Activated effector memory CD4-positive, alpha-beta T cell treated with anti-CD3 and anti-CD28 coated beads, Interleukin-2, amount 50 U/mL, for 16 hours (primary cell): ENCODE results near the gene PJA1.
A peak's percentile ranks its signal among the peaks of the same experiment; 100 is the strongest.

Experiments used
- DNase-seq: peaks from one replicate; pipeline ENCODE4 v3.0.0-alpha.2; 2020

Gene PJA1

DNA sequence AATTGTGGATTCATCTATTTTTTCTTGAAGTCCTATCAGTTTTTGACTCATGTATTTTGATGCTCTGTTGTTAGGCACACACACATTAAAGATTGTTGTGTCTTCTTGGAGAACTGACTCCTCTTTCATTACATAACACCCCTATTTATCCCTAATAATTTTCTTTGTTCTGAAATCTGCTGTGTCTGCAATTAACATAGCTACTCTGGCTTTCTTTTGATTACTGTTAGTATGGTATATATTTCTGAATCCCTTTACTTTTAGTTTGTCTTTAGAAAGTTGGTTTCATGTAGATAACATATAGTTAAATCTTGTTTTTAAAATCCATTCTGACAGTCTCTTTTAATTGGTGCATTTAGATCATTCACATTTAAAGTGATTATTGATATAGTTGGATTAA lies 5.1 kb upstream of the PJA1 start:
- no peak for DNase-seq

DNA sequence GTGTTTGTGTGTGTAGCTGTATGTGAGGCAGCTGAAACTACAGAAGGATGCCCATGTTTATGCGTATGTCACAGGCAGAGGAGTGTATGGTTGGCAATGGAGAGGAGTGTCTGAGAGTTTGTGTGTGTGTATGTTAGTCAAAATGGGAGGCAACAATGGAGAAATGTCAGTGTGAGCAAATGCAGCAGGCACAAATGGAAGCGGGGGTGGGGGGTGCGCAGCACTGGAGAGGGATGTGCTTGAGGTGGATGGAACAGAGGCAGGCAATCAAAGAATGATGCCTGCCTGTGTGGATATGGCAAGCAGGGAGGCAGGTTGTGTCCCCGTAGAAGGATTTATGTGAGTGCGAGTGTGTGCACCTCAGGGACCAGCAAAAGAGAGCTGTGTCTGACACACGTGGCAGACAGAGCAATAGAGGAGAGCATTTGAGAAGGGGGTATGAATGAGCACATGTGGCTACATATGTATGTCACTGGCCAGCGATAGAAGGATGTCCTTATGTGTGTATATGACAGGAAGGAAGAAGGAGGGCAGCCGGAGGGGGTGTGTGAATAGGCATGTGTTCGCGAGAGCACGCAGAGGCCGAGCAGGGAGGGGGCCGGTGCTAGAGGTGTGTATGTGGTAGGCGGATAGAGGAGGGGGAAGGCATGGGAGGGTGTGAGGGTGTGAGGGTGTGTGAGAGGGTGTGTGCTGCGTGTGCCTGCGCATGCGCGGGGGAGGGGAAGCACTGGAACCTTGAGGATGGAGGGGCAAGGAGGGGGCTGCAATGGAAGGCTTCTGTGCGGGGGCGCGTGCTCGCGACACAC lies 1.1 kb downstream of the PJA1 start:
- DNase-seq: peak; percentile 78

DNA sequence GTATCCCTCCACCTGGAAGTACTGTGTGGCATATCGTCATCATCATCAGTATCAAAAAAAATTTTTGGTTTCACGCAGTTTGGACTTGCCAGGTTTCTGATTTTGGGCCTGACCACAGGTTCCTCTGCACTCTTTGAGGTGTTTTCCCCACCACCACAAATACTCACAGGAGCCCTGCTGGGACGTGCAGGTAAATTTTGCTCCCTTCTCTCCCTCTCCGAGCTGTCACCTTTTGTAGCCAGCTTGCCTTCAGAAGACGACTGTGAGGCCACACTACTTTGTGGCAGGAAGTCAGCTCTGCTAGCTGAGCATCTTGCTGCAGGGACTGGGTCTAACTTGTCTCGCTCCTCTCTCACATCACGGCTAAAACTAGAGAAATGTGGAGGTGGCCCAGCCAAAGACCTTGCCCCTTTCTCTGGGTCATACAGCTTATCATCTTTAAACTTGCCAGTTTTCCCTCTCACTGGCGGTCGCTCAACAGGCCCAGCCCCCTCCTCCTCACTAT lies 2.8 kb downstream of the PJA1 start:
- DNase-seq: no peak

DNA sequence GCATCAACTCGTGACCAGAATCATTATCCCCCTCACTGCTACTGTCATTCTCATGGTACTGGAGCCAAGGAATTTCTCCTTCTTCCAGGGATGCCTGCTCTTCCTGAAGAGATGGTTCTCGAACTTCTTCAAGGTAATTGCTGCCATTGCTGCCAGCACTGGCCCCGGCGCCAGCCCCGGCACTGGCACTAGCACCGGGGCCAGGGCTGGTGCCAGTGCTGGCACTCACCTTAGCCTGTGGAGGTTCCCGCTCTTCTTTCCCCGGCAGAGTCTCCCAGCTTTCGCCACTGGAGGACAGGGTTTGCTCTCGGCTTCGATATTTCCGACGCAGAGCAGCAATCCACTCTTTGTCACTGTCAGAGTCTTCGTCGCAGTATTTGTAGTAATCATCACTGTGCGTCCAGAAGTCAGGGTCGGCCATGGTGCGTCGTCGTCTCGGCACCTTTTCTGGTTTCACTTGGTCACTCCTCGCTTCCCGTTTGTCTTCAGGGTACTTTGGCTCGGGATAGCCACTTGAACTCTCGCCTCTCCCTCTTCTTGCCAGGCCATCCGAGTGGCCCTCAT lies 3.4 kb downstream of the PJA1 start:
- no peak for DNase-seq

DNA sequence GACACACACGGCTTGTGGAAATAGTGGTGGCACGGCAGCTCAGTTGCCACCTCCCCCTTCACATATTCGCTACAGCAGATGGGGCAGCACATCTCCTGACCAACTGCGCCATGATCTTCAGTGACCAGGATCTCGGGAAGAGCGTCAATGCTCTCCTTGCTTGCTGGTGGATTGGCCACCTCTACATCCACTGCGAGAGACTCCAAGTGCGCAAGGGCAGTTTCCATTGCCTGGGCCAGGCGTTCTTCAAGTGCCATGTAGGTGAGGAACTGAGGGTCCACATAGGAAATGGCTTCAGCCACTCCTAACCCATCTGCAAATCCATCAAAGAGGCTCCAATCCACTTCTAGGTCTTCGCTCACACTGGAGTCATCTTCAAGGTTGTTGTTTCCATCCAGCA lies 3.9 kb downstream of the PJA1 start:
- DNase-seq: no peak

DNA sequence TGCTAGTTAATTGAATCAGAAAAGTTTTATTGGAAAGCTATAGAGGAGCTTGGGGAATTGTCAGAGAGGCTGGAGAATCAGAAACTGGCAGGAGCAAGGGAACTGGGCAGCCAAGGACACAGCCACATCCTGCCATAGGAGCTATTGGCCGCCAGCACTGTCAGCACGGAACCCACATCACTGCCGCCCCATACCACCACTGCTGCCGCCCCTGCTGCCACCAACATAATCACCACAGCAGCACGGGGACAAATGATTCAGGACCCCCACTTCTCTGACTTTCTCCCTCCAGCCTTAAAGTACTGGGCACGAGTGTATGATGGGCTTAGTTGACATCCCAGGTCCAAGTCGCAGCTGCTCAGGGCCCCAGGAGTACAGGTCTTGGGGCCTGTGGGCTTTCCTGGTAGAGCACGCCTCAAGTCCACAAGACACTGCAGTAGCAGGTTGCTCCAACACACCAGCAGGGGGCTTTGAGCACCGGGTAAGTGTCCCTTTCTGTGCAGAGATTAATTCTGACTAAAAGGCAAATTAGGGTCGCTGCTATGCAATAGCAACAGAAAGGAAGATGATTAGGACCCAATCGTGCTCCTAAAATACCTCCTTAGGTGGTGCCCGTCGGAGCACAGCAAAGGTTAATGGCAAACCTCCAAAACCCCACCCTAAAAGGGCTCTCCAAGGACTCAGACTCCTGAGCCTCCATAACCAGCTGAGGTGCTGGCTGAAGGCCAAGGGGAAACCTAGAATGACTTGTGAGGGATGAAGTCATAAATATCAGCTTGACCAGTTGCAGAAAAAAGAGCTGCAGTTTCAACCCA lies 6.9 kb downstream of the PJA1 start:
- peak; percentile 63 for DNase-seq

DNA sequence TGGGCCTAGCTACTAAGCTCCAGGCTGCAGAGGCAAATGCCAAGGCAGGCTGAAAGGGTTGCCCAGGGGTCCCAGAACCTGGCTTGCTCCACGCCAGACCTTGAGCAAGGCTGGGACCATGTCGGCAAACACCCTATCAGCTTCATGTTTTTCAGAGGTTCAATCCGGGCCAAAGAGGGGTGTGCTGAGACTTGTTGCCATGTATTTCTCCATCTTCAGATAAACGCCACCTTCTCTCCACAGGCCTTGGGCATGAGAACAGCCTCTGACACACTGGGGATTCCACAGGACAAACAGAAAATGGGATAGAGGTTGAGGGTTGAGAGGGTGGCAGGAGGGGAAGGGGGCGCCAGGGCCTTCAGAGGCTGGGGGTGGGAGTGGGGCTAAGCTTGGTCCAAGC lies 8.6 kb downstream of the PJA1 start:
- no peak for DNase-seq

DNA sequence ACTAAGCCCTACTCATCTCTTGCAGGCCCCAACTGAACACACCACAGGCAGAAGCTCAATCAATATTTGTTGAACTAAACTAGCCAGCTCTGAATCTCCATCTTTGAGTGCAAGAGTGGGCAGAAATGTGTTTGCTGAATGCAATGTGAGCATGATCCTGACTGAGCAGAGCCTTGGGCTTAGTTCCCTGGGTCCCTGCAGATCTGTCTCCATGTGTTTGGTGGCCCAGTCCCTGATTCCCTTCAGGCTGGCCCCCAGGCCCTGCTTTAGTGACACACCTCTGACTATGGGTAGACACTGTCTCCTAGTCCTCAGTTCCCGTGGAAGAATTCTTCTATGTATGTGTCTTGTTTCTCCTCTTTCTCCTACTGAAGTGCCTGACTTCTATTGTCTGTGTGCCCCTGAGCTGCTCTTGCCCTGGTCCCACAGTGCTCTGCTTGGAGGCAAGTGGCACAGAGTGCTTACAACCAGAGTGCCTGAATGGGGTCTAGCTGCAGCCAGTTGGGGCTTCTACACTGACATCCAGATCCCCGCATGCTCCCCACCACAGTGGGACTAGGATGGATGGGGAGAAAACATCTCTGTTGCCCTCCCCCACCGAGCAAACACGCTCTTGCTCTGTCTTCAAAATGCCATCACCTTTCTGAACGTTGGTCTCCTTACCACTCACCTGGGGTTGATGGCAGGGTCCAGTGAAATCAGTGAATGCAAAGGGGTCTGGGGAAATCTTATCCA lies 9.3 kb downstream of the PJA1 start:
- no peak for DNase-seq

DNA sequence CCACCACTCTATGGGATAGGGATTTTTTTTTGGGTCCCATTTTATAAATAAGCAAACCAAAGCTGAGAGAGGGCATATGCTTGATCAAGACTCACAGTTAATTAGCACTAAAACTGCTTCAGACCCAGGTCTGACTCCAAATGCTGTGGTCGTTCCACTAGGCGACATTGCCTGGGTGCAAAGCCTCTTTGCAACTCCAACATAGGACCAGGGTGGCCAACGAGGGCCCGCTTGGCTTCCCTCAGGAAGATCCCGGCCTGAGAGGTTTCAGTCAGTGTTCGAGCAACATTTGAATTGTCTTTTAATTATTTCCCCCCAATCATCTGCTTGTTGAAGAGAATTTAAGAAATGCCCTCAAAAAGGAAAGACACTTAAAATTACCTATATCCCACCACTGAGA lies 11.2 kb downstream of the PJA1 start:
- DNase-seq: no peak

DNA sequence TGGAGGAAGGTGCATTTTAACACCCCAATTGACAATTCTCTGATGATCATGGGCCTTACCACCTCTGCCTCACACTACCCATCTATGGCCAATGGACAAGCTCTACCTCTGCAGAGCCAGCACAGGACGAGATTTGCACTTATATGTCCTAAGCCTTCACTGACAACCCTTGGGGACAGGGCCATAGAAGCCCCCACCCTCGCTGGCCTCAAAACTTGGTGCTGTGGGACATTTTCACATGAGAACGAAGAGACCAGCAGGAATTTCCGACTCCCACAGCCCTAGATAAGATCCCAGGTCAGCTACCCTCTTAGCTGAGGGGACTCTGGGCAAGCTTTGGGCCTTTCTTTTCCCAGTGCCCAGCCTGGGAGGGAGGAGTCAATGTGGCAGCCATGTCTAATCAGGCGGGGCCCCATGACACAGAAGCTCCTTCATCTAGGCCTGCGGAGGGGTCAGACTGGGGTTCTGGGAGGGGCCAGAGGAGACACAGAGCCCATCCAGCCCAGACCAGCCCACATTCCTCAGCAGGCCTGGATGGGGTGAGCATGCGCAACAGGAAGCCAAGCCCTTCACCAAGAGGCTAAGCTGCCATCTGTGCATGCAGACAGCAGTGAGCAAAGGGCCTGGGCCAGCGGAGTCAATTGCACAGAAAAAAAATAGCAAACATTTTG lies 12.1 kb downstream of the PJA1 start:
- no peak for DNase-seq

DNA sequence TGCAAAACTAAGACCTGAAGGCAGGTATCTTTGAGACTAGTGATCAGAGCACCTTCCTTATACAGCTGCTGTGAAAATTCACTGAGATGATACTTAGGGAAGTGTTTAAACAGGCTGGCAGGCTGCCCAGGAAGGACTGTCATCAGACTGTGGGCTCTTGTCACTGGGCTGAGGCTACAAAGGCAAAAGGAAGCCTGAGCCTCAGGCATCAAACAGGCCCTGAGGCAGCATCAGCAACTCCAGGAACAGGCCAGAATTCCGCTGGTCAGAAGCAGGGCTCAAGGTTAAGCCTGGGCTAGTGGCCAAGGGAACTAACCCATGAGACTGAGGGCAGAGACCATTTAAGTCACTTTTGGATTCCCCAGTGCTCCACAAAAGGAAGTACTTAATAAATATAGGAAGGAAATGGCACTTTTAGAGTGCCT lies 12.8 kb downstream of the PJA1 start:
- no peak for DNase-seq

DNA sequence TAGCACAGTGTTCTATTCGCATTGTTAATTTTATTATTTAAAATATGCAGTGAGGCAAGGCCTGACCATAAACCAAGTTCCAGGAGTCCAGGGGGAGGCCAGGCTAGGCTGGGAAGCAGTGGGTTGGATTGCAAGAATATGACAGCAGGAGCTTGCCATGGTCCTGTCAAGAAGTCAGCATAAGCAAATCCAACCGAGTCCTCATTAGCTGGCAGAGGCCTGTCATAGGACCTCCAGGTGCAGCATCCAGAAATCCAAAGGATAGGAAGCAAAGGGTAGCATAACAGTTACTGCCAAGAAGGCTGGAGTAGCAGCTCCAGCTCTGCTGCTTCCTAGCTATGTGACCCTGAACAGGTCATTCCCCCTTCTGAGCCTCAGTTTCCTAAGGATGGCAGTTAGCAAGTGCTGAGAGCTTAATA lies 13.4 kb downstream of the PJA1 start:
- DNase-seq: no peak

DNA sequence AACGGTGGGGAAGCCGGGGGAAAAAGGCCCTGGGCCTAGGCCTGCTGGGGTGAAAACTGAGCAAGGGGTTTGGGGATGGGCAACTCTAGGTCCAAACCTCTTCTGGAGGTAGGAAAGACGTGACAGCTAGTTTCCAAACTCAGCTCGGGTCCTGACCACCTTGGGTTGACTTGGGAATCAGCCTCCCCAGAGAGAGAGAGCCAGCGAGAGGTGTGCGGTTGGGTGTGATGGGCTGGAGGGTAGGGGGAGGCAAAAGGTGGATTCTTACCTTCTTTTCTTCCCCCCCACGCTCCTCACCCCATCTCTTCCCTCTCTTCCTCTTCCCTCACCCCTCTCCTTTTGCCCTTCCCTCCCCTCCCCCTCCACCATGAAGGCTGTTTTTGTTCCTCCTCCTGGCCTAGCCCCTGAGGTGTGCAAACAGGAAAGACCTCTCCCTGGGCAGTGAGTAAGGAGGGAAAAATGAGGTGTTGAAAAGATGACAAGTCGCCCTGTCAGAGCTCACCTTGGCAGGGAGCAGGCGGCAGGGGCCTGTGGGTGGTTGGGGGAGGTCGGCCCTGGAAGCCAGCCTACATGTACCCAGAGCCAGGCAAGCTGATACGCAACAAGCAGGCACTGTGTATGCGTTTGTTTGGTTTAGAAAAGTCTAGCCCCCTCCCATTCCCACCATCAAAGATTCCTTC lies 14.8 kb downstream of the PJA1 start:
- DNase-seq: peak; percentile 4

DNA sequence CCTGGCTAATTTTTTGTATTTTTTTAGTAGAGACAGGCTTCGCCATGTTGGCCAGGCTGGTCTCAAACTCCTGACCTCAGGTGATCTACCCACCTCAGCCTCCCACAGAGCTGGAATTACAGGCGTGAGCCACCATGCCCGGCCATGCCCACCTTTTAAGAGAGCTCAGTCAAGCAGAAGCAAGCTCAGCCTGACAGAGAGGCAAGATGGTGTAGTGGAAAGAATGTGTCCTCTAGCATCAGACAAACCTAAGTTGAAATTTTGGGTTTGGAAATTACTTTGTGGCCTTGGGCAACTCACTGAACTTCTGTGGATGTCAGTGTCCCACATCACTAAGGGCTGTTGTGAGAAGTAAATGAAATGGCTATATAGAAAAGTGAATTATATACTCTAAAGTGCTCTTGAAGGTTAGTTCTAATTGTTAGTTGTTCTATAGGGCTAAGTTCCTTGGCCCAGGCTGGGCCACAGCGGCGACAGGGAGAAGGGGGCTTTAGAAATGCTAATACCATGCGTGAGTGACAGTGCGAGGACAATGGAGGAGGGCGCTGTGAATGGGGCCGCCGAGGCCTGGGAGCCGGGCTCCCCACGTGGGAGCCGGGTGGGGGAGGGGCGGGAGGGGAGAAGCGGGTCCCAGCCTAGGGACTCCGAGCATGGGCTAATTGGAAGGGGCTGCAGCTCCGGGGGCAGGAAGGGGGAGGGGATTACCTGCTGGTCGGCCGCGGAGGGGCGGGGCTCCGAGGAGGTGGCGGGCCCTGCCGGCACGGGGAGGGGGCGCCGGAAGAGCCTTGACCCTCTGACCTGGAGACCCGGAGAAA lies 15.6 kb downstream of the PJA1 start:
- peak; percentile 10 for DNase-seq

DNA sequence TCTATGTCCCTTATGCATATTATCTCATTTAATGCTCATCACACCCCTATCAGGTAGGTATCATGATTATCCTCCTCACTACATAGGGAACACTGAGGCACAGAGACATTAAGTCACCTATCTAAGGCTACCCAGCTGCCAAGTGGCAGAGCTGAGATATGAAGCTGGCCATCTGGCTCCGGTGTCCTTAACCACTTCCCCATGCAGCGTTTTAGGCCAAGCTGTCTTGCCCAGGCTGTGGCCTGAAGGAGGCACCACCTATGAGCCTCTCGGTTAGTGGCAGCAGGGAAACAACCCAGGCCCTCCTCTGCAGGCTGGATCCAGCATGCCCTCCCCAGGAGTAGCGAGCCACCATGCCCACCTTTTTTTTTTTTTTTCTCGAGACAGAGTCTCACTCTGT lies 16.3 kb downstream of the PJA1 start:
- DNase-seq: peak; percentile 5

DNA sequence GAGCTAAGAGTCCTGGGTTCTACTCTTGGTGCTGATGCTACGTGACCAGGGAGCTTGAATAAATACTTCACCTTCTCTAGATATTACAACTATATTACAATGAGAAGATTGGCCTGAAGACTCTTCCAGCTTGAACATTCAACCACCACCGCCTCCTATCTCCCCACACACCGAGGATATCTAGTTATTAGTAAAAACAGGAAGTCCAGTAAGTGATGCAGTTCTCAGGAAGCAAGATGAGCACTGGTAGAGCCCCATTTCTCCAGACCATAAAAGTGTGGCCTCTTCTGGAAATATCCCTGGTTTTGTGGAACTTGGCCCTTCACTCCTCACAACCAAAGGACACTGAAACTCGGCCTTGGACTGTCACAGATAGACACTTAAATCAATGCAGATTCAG lies 18.5 kb downstream of the PJA1 start:
- DNase-seq: no peak

DNA sequence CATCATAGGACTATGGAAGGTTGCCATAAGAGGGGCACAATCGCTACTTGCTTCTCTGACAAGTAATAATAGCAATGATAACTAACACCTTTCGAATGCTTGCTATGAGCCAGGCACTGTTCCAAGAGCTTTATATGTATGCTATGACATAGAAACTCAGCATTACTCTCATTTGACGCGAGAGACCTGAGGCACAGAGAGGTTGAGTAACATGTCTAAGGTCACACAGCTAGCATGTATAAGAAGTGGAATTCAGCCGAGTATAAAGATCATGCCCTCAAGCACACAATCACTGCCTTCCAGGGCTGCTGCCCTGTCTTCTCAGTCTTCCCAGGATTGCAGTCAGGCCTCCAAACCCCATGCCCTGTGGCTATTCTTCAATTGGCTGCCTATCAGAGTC lies 19.5 kb downstream of the PJA1 start:
- peak; percentile 3 for DNase-seq

DNA sequence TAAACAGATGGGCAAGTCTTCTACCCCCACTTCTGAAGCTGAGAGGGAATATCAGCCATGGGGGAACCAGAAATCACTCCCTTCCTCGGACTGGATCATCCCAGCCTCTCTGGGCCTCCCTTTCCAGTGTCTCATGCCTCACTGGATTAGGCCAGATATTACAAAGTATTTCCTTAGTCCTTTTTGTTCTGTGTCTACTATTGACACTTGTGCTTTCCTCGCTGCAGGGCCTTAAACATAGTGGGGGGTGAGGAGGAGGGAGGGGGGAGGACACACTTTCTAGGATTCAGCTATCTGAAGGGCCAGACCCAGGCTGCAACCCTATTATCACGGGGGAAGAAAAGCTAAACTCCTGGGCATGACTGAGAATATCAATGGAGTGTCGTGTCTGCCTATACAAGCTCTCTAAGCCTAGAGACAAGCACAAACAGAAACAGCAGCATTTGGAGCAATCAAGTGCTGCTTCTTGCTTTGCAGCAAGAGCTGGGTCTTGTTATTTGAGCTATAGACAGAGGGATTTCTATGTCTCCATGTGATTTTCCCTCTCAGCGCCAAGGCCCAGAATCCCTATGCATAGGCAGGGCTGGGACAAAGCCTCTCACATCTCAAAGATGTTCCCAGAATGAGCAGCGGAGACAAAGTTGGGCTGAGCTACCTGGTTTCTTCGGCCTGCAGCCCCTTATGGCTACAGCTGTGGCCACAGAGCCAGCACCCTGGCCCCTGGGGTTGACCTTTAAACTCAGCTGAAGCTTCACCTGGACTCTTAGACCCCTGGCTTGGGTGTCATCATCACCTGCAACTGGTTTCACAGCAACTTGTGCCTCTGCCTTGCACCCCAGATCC lies 20.2 kb downstream of the PJA1 start:
- DNase-seq: peak; percentile 4

DNA sequence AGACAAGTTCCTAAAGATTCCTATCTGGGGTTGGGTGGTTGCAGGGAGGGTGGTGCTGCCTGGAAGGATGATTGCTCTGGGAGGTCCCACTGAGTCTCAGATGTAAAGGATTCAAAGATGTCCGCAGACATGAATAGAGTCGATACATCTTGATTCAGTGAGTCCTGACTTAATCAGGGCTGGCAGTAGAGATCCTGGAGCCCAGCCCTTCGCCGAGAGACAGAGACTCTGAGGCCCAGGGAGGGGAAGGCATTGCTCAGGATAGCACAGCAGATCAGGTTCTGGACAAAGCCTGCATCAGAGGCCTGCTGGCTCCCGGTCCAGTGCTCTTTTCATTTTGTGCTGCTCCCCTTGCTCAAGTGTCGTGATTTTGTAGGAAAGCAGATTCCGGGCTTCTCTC lies 21.7 kb downstream of the PJA1 start:
- no peak for DNase-seq
